Measurements from ENCODE around the gene RIPOR2.

- TF ChIP-seq CTCF (conservative IDR thresholded peaks at IDR 0.05; ENCODE audit: low read length) (no peak), EZH2phosphoT487 (IDR thresholded peaks at IDR 0.05; ENCODE audit: borderline replicate concordance, low read depth, low read length) (no peak)
Observed at GRCh38 chr6:24897186-24897585, 38.6 kb downstream of the RIPOR2 start.

Data from OCI-LY7 (cell line).